HG03064 (cell line): ENCODE results near the gene ASGR1.

Experiments
- ATAC-seq: cut with Tn5 transposase; IDR thresholded peaks from one replicate; pipeline ENCODE4 v1.9.1; 2021; ENCODE audit warnings: low read depth; ENCODE audit not compliant: unreplicated experiment

The ASGR1 gene

DNA sequence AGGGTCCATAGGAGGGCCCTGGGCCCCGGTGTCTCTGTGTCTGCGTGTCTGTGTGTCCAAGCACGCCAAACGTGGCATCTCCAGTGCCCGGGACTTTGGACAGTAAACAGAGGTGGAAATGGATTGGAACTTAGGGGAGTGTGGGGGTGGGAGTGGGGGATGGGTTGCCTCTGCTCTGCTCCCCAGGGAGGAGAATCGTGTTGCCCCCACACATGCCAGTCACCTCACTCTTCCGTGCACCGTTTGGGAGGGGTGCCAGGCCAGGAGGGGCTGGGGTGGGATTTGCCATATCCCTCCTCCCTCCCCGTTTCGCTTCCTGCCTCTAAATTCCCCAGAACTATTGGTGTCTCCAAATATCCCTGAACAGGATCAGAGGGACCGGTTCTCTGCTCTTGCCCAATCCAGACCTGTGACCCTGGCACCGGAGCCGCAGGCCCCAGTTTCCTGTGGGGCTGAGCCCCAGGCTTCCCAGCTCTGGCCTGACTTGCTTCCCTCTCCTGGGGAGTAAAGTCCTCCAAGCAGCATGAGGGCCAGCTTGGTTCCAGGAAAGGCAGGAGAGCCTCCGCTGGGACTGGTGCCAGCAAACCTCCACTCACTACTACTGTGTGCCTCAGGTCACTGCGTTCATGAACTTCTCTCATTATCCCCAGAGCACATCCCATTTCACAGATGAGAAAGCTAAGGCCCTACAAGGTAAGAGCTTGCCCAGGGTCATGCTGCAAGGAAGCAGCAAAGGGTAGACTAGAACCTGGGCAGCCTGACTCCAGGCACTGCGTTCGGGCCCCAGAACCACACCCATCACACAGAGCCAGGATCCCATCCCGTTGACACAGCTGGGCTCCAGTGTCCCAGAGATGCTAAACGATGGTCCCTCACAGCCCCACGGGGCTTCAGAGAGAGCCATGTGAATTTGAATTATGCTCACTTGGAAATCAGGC lies at the start of gene ASGR1:
Gene ASGR1, minus strand, starts transcription at position 54 of the 938 bp plus-strand sequence. CDS start 807 bp downstream, outside the sequence.
- ATAC-seq, result no peak

DNA sequence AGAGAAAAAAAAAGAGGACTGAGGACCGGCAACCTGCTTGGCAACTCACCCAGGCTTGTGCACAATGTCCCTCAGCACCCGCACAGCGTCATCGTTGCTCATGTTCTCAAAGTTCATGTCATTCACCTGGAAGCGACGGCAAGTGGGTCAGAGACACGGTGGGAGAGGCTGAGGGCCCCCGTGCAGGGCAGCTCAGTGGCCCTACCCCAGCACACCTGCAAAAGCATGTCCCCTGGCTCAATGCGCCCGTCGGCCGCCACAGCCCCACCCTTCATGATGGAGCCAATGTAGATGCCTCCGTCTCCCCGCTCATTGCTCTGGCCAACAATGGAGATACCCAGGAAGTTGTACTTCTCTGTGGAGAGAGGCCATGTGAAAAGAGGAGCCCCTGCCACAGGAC lies 49.8 kb upstream of the ASGR1 start:
- no peak for ATAC-seq

DNA sequence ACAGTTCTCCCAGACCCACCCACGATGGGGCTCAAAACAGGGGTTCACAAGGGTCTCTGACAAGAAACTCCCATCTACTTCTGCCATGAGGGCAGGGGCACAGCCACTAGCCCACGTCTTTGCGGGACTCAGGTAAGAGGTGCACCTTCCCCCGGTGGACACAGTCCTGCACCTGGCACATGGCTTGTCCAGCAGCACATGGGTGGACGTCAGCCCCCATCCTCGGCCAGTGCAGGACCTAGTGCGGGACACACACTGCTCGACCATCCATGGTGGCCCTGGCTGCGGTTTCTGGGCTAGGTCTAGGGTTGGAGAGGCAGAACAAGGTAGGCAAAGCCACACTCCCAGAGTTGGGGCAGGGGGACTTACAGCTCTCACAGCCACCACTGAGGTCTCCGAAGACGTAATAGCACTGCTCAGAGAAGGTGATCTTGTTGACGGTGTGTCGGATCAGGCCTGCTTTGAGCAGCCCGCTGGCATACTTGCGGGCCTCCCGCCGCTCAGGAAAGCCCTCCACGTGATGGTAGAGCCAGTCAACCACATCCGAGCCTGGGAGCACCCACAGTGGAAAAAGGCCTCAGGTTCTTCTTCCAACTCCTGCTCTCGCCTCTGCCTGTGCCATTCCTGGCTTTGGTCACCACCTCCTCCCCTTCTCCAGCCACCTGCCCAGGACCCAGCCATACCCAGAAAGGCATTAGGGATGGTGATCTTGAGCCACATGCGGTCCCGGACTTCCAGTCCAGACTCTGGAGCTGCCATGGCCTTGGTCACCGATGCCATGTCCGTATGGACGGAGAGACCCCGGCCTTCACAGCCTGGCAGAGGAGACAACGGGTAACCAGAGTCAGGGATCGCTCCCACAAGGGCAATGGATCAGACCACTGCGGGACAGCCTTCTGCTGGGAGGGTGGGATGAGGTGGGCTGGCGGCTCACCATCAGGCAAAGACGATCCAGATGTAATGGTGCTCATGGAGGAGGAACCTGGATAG lies 47.8 kb upstream of the ASGR1 start:
- ATAC-seq, result no peak

DNA sequence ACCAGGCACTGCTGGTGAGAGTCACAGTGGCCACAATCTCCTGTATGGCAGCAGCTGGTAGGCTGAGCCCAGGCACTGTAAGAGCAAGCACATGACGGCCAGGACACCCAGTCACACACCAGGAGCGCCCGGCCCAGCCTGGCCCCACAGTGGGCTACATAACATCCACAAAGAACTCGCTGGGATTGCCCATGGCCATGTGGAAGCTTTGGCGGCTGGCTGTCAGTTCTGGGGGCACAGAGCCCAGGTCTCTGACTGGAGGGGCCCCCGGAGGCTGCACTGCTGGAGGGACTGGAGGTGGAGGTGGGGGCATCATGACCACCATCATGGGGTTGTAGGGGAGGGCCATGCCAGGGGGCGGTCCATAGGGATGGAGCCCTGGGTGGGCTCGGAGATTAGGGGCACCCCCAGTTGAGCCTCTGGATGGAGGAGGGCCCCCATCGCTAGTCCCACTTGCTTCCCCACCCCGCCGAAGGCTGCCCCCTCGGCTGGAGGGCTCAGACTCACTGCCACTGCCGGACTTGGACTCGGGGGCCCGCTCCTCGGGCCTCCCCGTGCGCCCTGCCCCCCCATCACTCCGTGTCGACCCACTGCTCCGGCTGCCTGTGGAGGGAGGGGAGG lies 46.7 kb upstream of the ASGR1 start:
- no peak for ATAC-seq

DNA sequence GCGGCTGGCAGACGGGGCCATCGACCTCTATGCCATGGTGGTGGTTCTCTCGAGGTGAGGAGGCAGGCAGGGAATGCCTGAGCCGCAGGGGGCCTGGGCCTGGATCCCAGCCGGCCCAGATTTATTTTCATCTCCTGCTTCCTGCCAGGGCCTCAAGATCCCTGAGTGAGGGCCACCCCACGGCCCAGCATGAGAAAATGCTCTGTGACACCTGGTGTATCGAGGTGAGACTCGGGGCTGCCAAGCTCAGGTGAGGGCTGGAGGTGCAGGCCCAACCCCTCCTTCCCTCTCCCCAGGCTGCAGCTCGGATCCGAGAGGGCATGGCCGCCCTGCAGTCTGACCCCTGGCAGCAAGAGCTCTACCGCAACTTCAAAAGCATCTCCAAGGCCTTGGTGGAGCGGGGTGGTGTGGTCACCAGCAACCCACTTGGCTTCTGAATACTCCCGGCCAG lies 45.5 kb upstream of the ASGR1 start:
- ATAC-seq, result no peak

DNA sequence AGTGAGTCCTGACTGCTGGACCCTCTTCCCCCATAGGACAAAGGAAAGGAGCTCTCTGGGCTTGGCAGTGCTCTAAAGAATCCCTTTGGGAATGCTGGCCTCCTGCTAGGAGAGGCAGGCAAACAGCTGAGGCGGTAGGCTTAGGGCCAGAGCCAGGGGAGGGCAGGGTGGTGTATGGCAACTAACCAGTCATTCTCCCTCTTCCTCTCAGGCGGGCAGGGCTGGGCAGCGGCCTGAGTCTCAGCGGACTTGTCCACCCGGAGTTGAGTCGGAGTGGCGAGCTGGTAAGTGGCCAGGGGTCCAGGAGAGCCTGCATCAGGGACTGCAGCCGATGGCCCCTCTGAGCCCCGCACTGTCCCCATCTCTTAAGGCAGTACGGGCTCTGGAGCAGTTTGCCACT lies 44.9 kb upstream of the ASGR1 start:
- no peak for ATAC-seq

- ATAC-seq, result no peak
Observed at GRCh38 chr17:7223375-7223774, 44.2 kb upstream of the ASGR1 start.

DNA sequence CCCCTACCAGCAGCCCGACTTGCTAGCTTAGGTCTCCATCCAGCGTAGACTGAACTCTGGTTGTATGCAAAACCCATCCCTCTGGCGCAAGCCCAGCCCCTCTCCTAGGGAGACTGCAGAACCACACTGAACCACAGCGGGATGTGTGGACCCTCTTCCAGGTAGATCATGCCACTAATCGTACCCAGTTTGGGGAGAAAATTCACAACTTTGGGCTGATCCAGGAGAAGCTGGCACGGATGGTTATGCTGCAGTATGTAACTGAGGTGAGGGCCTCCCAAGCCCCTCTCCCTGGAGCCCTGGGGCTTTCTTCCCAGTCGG lies 43.8 kb upstream of the ASGR1 start:
- ATAC-seq, result no peak

DNA sequence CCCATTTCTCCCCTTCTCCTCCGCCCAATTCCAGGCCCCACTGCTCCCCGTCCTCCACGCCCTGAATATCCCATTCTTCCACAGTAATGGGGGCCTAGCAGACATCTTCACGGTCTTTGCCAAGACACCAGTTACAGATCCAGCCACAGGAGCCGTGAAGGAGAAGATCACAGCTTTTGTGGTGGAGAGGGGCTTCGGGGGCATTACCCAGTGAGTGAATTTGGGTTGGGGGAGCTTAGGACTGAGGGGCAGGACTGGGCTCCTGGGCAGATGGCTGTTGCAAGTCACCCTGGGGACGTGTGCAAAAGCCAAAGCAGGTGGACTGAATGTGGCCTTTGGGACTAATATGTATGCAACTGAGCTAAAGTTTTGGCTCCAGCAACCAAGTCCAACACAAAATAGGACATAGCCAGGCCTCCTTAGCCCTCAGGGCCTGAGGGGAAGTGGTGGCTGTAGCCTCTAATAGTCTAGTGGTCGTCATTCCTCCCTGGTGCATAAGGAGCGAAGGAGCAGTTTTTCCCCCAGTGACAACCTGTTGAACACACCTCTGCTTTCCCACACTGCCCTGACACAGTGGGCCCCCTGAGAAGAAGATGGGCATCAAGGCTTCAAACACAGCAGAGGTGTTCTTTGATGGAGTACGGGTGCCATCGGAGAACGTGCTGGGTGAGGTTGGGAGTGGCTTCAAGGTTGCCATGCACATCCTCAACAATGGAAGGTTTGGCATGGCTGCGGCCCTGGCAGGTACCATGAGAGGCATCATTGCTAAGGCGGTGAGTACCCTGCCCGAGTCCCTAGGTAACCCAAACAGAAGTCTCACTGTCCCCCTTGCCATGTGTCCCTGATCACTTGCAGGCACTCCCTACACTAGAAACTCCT lies 43.2 kb upstream of the ASGR1 start:
- no peak for ATAC-seq

GRCh38 chr17:7221278-7222092 lies 42.3 kb upstream of the ASGR1 start:
- no peak for ATAC-seq

- no peak for ATAC-seq
Observed at GRCh38 chr17:7220593-7221277, 41.6 kb upstream of the ASGR1 start.

GRCh38 chr17:7219812-7220592 lies 40.8 kb upstream of the ASGR1 start, which contains the start of the genes ACADVL and DLG4:
Gene ACADVL, plus strand, starts transcription at chr17:7219938. Its CDS starts 47 bp downstream, at chr17:7219985.
Gene DLG4, minus strand, starts transcription at chr17:7219836.
- no peak for ATAC-seq

- ATAC-seq, result no peak
Observed at GRCh38 chr17:7219229-7219811, 40.1 kb upstream of the ASGR1 start.

DNA sequence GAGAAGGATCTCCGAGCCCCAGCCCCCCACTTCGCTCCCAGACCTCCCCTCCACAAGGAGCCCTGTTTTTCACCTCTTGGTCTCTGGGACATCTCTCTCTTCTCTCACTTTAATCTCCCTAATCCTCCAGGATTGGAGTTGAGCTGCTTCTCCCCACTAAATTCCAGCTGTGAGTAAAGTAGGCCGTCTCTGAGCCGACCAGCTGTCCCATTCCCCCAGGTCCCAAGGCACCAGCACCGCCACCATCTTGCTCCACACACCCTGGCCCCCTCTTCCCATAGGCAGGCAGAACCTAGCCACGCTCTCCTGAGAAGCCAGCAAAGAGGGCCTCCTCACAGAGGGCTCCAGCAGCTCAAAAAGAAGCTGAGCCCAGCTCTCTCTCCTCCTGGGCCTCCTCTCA lies 39.6 kb upstream of the ASGR1 start:
- ATAC-seq, result no peak

GRCh38 chr17:7218166-7218565 lies 39.0 kb upstream of the ASGR1 start:
- ATAC-seq, result no peak

DNA sequence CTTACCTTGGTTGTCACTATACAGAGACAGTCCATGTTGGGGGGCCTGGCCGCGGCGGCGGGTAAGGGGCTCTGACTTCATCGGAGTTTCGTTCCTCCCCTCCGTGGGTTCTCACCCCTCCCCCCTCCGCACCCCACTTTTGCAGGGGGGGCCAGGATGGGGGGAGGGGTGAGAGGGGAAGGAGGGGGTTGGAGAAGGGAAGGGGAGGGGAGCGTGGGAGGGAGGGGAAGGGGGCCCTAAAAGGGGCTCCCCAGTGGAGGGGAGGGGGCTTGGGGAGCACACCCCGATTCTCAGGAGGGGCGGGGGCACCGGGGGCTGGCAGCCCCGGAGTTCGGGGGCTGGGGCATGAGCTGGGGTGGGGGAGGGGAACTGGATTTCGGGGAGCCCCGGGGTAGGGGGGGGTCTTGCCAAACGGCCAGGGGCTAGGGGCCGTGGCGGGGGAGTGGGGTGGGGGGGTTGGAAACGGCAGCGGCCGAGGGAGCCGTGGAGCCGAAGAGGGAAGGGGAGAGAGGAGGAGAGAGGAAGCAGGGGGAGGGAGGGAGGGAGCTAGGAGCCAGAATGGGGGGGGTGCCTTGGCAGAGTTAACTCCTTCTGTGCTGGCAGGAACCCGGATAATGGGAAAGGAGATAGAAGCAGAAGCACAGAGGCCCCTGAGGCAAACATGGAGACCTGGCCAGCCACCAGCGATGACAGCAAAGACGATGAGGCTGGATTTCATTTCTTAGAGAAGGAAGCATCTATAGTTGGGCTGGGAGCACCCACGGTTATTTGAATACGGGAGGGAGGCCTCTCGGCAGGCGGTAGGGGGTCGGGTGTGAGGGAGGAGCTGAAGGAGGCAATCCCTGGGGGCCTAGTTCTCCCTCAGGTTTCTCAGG lies 38.2 kb upstream of the ASGR1 start:
- no peak for ATAC-seq
